HFFc6 (cell line): ENCODE measurements around the gene ZNF579. TPM values are rescaled to one million over a fixed set of nuclear protein-coding genes. Genes with fewer than 3 reads are reported as not detected.
A peak's percentile ranks its signal among the peaks of the same experiment; 100 is the strongest.

Experiments used
- DNase-seq: peaks from one replicate; pipeline ENCODE4 v3.0.0-alpha.2; 2018
- H3K27ac Mint-ChIP-seq: 2 replicates; pipeline ENCODE4 v1.8.0; 2020; ENCODE audit warnings: mild to moderate bottlenecking, mixed read lengths
- H3K27me3 Mint-ChIP-seq: 2 replicates; pipeline ENCODE4 v1.8.0; 2021; ENCODE audit warnings: mild to moderate bottlenecking, moderate library complexity, mixed read lengths; ENCODE audit not compliant: insufficient read depth
- H3K36me3 Mint-ChIP-seq: 2 replicates; pipeline ENCODE4 v1.8.0; 2021; ENCODE audit warnings: low read depth, mixed read lengths
- H3K4me1 Mint-ChIP-seq: 2 replicates; pipeline ENCODE4 v1.8.0; 2020; ENCODE audit warnings: low read depth, mixed read lengths
- H3K4me3 Mint-ChIP-seq: 2 replicates; pipeline ENCODE4 v1.8.0; 2020; ENCODE audit warnings: mild to moderate bottlenecking, moderate library complexity, mixed read lengths
- H3K9me3 Mint-ChIP-seq: 2 replicates; pipeline ENCODE4 v1.8.0; 2020; ENCODE audit warnings: mild to moderate bottlenecking, mixed read lengths
- CTCF ChIP-seq: fragments of 200-600 bp; sonication (generic); IDR thresholded peaks from 2 replicates; pipeline ENCODE4 v1.5.0; 2021; ENCODE audit warnings: antibody characterized with exemption, mild to moderate bottlenecking
- total RNA-seq, 6 experiments: library from RNA; stranded (reverse); fragmentation: NEBNext Ultra II Directional; extraction: Animal tissue kit (Norgen Biotek cat#: 25700); gene quantifications; 2 replicates in 1 of 6; 3 replicates in 5 of 6; pipeline ENCODE4 v1.2.3, GENCODE V29; 2021

The ZNF579 gene
- total RNA-seq, 6 experiments from 2014 or later: 19.0 to 24.3 (median 22.0) TPM

GRCh38 chr19:55619286-55619685 lies 38.6 kb upstream of the ZNF579 start:
- Mint-ChIP-seq H3K27me3 (peaks cover 3% of the 10 kb centered on the region), H3K36me3 (peaks cover 34% of the 10 kb centered on the region), H3K4me3 (no peak overlapping the region), H3K27ac (peak overlapping the region; percentile 24; the same call in 1 of the 2 replicates), H3K9me3 (no peaks in the 10 kb centered on the region; the same call in 1 of the 2 replicates), H3K4me1 (peaks cover 24% of the 10 kb centered on the region)
- TF ChIP-seq CTCF: 0 out of 2 replicates have a peak, but pooled peaks have one; percentile 15
- peak; percentile 13 for DNase-seq

GRCh38 chr19:55618426-55618825 lies 37.8 kb upstream of the ZNF579 start:
- H3K9me3 Mint-ChIP-seq: no peaks in the 10 kb centered on the region

GRCh38 chr19:55617426-55617825 lies 36.8 kb upstream of the ZNF579 start:
- H3K9me3 Mint-ChIP-seq: no peaks in the 10 kb centered on the region
- peaks cover 4% of the 10 kb centered on the region for H3K27me3 Mint-ChIP-seq
- H3K27ac Mint-ChIP-seq: no peak overlapping the region
- H3K36me3 Mint-ChIP-seq: peaks cover 31% of the 10 kb centered on the region
- no peak for DNase-seq
- H3K4me3 Mint-ChIP-seq: no peak overlapping the region
- no peak for TF ChIP-seq CTCF
- H3K4me1 Mint-ChIP-seq: peaks cover 14% of the 10 kb centered on the region

More at GRCh38 chr19:55618426-55618825, 37.8 kb upstream of the ZNF579 start:
- Mint-ChIP-seq H3K4me3 (no peak overlapping the region), H3K4me1 (peaks cover 16% of the 10 kb centered on the region), H3K27me3 (peaks cover 4% of the 10 kb centered on the region), H3K36me3 (peaks cover 27% of the 10 kb centered on the region), H3K27ac (no peak overlapping the region)
- no peak for TF ChIP-seq CTCF
- no peak for DNase-seq

GRCh38 chr19:55616395-55616875 lies 35.8 kb upstream of the ZNF579 start:
- Mint-ChIP-seq H3K27me3 (peaks cover 4% of the 10 kb centered on the region), H3K36me3 (peaks cover 31% of the 10 kb centered on the region), H3K4me1 (peaks cover 14% of the 10 kb centered on the region), H3K9me3 (no peaks in the 10 kb centered on the region), H3K4me3 (no peak overlapping the region), H3K27ac (no peak overlapping the region)
- no peak for TF ChIP-seq CTCF
- no peak for DNase-seq

- no peak for DNase-seq
- no peak overlapping the region for H3K27ac Mint-ChIP-seq
These were observed 35.1 kb upstream of the ZNF579 start for GRCh38 chr19:55615543-55616394.

More at GRCh38 chr19:55615543-55616394, 35.1 kb upstream of the ZNF579 start:
- Mint-ChIP-seq H3K4me1 (peaks cover 14% of the 10 kb centered on the region), H3K4me3 (no peak overlapping the region), H3K9me3 (no peaks in the 10 kb centered on the region), H3K27me3 (peaks cover 4% of the 10 kb centered on the region), H3K36me3 (peaks cover 31% of the 10 kb centered on the region)
- TF ChIP-seq CTCF: no peak
